NCI-H345 treated with DMSO at 0.1 percent for 48 hours (cell line): ENCODE results near the gene SDF2L1.
"Not testable (repeated sequence)": the region's sequence is repeated elsewhere in the genome, so short reads cannot be mapped to it uniquely, and the experiment has no call there.

Experiments used
- DNase-seq: peaks from one replicate; lab custom pipeline; 2025; ENCODE audit not compliant: unreplicated experiment; lab: John Stamatoyannopoulos, UW

The SDF2L1 gene

DNA sequence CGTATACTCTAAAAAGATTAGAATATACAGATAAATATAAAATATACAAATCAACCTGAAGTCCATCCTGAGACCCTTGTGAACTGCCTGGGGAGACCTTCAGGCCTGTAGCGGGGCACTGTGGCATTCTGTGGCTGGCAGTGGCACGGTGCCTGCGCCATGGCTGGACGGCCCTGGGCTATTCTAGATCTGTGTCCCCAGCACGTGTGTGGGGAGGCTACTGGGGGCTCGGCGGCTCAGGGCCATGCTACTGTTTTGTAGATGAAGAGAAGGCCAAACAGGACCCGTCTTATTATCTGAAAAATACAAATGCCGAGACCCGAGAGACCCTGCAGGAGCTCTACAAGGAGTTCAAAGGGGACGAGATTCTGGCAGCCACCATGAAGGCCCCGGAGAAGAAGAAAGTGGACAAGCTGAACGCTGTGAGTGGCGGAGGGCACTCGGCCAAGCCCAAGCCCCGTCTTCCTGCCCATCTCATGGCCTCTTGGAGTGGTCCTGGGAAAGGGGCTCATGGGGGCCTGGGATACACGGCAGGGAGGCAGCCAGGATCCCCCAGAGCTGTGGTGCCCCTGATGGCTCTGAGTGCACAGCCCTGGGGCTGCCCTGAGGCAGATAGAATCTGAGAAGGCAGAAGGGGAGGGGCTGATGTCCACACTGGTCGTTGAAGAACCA, 42.5 kb downstream of the SDF2L1 start:
- no peak for DNase-seq

DNA sequence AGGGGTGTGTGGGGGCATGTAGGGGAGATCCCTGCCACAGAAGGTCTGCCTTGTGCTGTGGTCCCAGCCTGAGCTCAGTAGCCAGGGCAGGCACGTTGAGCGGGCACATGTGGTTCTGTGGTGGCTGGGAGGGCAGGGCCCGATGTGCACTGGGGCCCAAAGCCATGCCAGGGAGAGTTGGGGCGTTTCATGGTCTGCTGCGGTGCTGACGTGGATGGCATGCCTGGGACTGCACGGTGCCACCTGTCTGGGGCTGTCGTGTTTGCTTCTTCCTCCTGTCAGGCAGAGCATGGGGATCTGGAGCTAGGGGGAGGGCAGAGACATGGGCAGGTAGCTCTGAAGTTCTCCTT, 43.0 kb downstream of the SDF2L1 start:
- no peak for DNase-seq

DNA sequence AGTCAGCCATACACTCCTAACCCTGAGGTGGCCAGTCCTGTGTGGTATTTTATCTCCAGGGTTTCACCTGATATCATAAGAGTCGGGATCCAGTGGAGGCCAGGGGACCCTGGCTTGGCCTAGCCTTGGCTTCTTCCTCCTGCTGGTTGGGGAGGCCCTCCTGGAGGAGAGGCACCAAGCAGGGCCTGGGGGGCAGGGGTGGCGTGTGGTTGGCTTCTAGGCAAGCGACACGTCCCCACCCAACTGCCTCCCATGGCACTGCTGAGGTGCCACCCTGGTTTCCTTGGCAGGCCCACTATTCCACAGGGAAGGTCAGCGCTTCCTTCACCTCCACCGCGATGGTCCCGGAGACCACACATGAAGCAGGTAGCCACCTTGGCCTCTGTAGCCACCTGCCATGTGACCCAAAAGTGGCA, 44.1 kb downstream of the SDF2L1 start:
- no peak for DNase-seq

DNA sequence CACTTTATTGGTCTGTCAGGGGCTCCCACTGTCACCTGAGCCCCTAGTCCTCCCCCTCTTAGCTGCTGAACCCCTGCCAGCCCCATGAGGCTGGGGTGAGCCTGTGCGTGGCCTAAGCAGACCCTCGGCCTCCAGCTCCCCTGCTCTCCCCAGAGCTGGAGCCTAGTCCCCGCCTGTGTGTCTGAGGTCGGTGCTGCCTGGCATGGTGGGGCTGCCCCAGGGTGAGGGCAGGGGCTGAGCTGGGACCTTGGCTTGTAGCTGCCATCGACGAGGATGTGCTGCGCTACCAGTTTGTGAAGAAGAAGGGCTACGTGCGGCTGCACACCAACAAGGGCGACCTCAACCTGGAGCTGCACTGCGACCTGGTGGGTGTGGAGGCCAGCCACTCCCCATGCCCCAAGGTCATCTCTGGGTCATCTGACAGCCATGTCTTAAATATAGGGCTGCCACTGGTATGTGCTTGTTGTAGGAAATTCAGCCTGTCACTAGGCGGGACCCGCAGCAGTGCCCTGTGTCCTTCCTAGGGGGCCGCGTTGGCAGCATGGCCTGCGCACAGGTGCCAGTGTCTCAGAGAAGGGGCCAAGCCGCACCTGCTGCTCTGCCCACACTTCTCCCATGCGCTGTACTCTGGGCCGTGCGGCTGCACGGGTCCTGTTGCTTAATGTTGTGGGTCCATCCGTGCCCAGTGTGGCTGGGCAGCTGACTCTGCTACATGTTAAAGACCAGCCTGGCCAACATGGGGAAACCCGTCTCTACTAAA, 44.7 kb downstream of the SDF2L1 start:
- no peak for DNase-seq

DNA sequence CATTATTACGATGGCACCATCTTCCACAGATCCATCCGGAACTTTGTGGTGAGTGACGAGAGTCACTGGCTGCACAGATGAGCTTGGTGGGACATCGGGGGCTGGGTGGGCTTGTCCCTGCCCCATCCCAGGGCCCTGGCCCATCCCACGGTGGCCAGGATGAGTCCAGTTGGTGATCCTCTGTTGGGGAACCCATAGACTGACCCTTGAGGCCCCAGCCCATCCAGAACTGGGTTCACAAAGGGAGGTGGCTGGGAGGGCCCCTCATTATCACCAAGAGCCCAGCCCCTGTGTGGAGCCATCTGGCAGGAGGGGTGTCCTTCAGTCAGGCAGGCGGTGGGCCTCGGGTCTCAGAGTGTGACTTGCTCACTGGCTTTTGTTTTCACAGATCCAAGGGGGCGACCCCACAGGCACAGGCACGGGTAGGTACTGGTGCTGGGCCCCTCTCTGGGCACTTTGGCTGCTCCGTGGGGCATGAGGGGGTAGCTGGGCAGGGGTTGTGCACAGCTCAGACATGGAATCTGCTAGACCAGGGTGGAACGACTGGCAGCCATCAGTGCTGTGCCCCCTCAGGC, 45.7 kb downstream of the SDF2L1 start:
- no peak for DNase-seq

DNA sequence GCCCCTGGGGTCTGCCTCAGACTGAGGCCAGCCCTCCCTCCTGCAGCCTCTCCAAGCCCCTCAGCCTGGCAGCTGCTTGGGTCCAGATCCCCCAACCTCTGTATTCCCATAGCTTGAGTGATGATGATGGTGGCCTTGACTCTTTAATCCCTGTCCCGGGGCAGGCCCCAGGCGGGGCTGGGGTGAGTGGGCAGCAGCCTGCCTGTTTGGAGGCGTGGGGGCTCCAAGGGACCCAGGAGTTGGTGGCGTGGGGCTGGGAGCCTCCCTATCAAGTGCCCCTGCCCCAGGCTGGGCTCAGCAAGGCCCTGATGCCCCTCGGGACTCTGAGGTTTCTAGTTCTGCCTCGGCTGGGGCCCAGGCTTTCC, 46.2 kb downstream of the SDF2L1 start:
- DNase-seq, result no peak

DNA sequence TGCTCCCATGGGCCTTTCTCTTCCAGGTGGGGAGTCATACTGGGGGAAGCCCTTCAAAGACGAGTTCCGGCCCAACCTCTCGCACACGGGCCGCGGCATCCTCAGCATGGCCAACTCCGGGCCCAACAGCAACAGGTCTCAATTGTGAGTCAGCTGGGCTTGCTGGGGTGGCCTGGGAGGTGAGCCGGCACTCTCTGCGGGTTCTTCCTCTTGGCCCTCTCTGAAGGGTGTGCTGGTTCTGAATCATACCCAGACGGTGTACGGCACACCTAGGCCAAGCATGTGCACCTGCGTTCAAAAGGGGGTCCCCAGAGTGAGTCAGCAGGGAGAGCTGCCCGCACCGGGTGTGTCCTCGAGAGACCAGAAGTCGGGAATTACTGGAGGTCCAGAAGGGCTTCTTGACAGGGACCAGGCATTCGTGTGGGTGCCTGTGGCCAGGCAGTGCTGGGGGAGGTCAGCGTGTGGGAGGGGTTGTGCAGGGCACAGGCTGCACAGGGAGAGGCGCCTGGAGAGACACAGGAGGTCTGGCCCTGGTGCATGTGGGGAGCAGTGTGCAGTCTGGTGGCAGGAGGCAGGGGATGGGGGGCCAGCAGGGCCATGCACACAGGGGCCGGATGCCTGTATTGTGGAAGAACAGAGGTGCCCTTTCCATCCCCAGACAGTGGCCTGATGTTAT, 46.7 kb downstream of the SDF2L1 start:
- DNase-seq, result no peak

DNA sequence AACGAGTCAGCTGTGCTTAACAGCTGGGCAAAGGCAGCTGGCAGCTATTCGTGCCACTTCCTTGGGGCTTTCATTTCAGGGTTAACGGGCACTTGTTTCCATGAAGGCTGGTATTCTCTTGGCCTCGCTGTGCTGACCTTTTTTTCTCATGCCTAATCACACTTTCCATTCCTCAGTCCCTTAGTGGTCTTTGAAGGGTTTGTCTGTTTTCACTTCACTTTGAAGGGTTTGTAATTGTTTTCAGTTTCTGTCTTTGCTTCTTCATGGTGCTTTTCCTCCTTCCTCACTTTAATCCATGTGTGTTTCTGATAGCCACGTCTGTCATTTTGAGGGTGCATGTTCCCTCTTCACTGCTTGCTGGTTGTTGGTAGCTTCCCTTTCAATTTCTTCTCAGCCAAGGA, 48.3 kb downstream of the SDF2L1 start:
- DNase-seq, result no peak

DNA sequence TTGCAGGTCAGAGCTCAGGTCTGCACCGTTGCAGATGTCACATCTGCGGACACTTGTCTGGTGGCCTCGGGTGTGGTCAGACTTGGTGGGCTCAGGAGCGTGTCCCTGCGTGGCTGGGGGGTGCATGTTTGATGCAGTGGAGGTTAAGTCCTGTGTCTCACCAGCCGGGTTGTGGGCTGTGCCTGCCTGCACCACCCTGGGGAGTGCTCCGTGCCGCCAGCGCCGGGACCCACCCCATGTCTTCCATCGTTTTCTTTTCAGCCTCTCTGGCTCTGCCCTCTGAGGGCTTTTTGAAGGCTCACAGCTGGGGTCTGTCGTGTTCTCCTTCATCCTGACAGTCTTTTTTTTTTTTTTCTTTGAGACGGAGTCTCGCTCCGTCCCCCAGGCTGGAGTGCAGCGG, 49.7 kb downstream of the SDF2L1 start:
- no peak for DNase-seq

DNA sequence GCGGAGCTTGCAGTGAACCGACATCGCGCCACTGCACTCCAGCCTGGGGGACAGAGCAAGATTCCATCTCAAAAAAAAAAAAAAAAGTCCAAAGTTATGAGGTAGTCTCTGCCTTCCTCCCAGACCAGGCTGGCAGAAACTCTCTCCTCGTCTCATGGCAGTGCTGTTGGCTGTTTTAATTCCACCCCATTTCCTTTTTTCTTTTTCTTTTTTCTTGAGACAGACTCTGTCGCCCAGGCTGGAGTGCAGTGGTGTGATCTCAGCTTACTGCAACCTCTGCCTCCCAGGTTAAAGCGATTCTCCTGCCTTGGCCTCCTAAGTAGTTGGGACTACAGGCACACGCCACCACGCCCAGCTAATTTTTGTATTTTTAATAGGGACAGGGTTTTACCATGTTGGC, 50.8 kb downstream of the SDF2L1 start:
- DNase-seq, result not testable (repeated sequence)

DNA sequence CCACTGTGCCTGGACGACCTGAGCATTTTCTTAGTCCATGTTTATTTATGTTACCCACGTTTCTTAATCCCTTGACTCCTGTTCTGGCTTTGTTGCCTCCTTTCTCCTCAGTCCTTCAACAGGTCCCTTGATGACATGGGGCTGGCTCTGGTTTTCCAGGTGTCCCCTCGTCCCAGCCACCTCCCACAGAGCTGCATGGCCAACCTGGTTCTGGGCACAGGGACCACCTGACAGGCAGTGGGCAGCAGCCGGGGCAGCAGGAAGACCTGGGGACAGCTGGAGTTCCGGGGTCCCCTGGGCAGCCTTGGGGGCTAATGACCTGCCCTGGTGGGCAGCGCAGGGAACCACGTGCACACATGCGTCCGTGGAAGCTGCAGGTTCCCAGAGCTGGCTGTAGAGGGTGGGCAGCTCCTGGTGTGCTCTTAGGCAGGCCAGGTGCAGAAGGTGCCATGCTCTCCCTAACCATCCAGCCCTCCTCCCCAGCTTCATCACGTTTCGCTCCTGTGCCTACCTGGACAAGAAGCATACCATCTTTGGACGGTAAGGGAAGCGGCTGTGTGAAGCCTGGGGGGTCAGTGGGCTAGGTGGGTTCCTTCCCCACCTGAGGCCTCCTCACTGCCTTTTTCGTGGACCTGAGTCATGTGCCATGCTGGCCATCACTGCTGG, 51.4 kb downstream of the SDF2L1 start:
- no peak for DNase-seq
